Fibroblast of lung (primary cell): ENCODE results near the gene KRTAP22-1. TPM values are rescaled to one million over a fixed set of nuclear protein-coding genes. Genes with fewer than 3 reads are reported as not detected.

Experiments
- DNase-seq, 2 donors: peaks; one replicate each; pipeline versions ENCODE4 v3.0.0 to v3.0.0-alpha.2; 2010; ENCODE audit warnings: low read depth in 2 of 2
- H2AFZ ChIP-seq: 2 replicates; pipeline ENCODE4 v1.5.1; 2012; ENCODE audit warnings: low read length, control low read depth, inconsistent platforms
- H3K27ac ChIP-seq: 2 replicates; pipeline ENCODE4 v1.5.1; 2011; ENCODE audit warnings: low read length, control low read depth; ENCODE audit not compliant: insufficient read depth
- H3K27me3 ChIP-seq: 2 replicates; pipeline ENCODE4 v1.5.1; 2011; ENCODE audit warnings: mild to moderate bottlenecking, low read length; ENCODE audit not compliant: control insufficient read depth, insufficient read depth
- H3K36me3 ChIP-seq: 2 replicates; pipeline ENCODE4 v1.5.1; 2011; ENCODE audit warnings: low read length; ENCODE audit not compliant: control insufficient read depth, insufficient read depth
- H3K4me1 ChIP-seq: 2 replicates; pipeline ENCODE4 v1.5.1; 2011; ENCODE audit warnings: low read length; ENCODE audit not compliant: control insufficient read depth, insufficient read depth; ENCODE audit errors: extremely low read depth
- H3K4me2 ChIP-seq: 2 replicates; pipeline ENCODE4 v1.5.1; 2011; ENCODE audit warnings: low read length, control low read depth; ENCODE audit not compliant: insufficient read depth; ENCODE audit errors: extremely low read depth
- H3K4me3 ChIP-seq, 4 experiments: fragments of 200-600 bp in 1 of 4; sonication (generic) in 1 of 4; replicated peaks in 1 of 4; 2 replicates each; pipeline ENCODE4 v1.5.1; 2011 to 2016; ENCODE audit warnings: low read length in 4 of 4, low read depth in 3 of 4, mild to moderate bottlenecking in 3 of 4, control low read depth in 2 of 4, inconsistent platforms in 1 of 4, mixed read lengths in 1 of 4; ENCODE audit not compliant: insufficient read depth in 1 of 4; ENCODE audit errors: control extremely low read depth in 1 of 4
- H3K79me2 ChIP-seq: 2 replicates; pipeline ENCODE4 v1.5.1; 2012; ENCODE audit warnings: mild to moderate bottlenecking, low read length, inconsistent platforms; ENCODE audit not compliant: control insufficient read depth, insufficient read depth
- H3K9ac ChIP-seq: 2 replicates; pipeline ENCODE4 v1.5.1; 2011; ENCODE audit warnings: mild to moderate bottlenecking, low read length, control low read depth; ENCODE audit not compliant: insufficient read depth
- H3K9me3 ChIP-seq: 2 replicates; pipeline ENCODE4 v1.5.1; 2012; ENCODE audit warnings: low read depth, low read length; ENCODE audit not compliant: control insufficient read depth, insufficient read depth
- H4K20me1 ChIP-seq: 2 replicates; pipeline ENCODE4 v1.5.1; 2011; ENCODE audit warnings: low read length; ENCODE audit not compliant: control insufficient read depth, insufficient read depth; ENCODE audit errors: extremely low read depth
- CTCF ChIP-seq, 2 donors: IDR thresholded peaks in 1 of 2; conservative IDR thresholded peaks in 1 of 2; 1 replicate in 1 of 2; 2 replicates in 1 of 2; pipeline ENCODE4 v1.5.1; 2011 to 2012; ENCODE audit warnings: low read length in 2 of 2, control low read depth in 1 of 2, inconsistent platforms in 1 of 2, low read depth in 1 of 2, mild to moderate bottlenecking in 1 of 2
- EZH2 ChIP-seq: IDR thresholded peaks from 2 replicates; pipeline ENCODE4 v1.5.1; 2012; ENCODE audit warnings: low read length, control low read depth, mild to moderate bottlenecking; ENCODE audit errors: missing control alignments
- polyA plus RNA-seq, 2 donors: library from polyadenylated mRNA; depleted of rRNA in 1 of 2; stranded (reverse) in 1 of 2; unstranded in 1 of 2; fragments of >200 nt; gene quantifications; 2 replicates each; pipeline ENCODE4 v1.2.1, GENCODE V29; 2011 to 2012; ENCODE audit warnings: missing spikeins in 1 of 2
- total RNA-seq: library from RNA; depleted of rRNA; stranded (reverse); fragments of >200 nt; gene quantifications from 2 replicates; pipeline ENCODE4 v1.2.1, GENCODE V29; 2014

Gene KRTAP22-1
- total and polyA plus RNA-seq, 2 donors (not counting 1 experiment from before 2014, with no cell fraction given) = not detected

GRCh38 chr21:30615199-30615598, 14.3 kb downstream of the KRTAP22-1 start:
- no peak overlapping the region for H3K4me3 ChIP-seq
- H2AFZ ChIP-seq = no peak overlapping the region
- TF ChIP-seq CTCF (conservative IDR thresholded peaks at IDR 0.05 in 1 of 2, IDR thresholded peaks at IDR 0.05 in 1 of 2; ENCODE audit: low read depth in 1 of 2, low read length in 2 of 2) (no peak), EZH2 (no peak)
- no peaks in the 10 kb centered on the region for H3K36me3 ChIP-seq
- no peaks in the 10 kb centered on the region for H4K20me1 ChIP-seq
- H3K27me3 ChIP-seq = no peaks in the 10 kb centered on the region
- H3K79me2 ChIP-seq = no peaks in the 10 kb centered on the region
- H3K9ac ChIP-seq = no peak overlapping the region
- no peak for DNase-seq
- H3K4me2 ChIP-seq = no peak overlapping the region
- no peaks in the 10 kb centered on the region for H3K4me1 ChIP-seq
- no peak overlapping the region for H3K27ac ChIP-seq
- no peaks in the 10 kb centered on the region for H3K9me3 ChIP-seq

GRCh38 chr21:30616125-30616524, 15.2 kb downstream of the KRTAP22-1 start, which contains the start of gene KRTAP20-1:
Gene KRTAP20-1, plus strand, starts transcription at chr21:30616425. Its CDS starts 30 bp downstream, at chr21:30616455.
- no peak for DNase-seq
- H2AFZ ChIP-seq = no peak within 1 kb of the TSS
- H3K9ac ChIP-seq = no peak within 1 kb of the TSS

GRCh38 chr21:30620080-30620479, 19.2 kb downstream of the KRTAP22-1 start:
- H2AFZ ChIP-seq = no peak overlapping the region
- H4K20me1 ChIP-seq = no peaks in the 10 kb centered on the region
- H3K4me1 ChIP-seq = no peaks in the 10 kb centered on the region
- H3K79me2 ChIP-seq = no peaks in the 10 kb centered on the region
- H3K4me2 ChIP-seq = no peak overlapping the region
- H3K4me3 ChIP-seq = no peak overlapping the region
- no peaks in the 10 kb centered on the region for H3K9me3 ChIP-seq
- TF ChIP-seq CTCF (conservative IDR thresholded peaks at IDR 0.05 in 1 of 2, IDR thresholded peaks at IDR 0.05 in 1 of 2; ENCODE audit: low read depth in 1 of 2, low read length in 2 of 2) (no peak), EZH2 (no peak)
- H3K27ac ChIP-seq = no peak overlapping the region
- no peak overlapping the region for H3K9ac ChIP-seq
- DNase-seq = no peak
- H3K27me3 ChIP-seq = no peaks in the 10 kb centered on the region
- no peaks in the 10 kb centered on the region for H3K36me3 ChIP-seq

More at GRCh38 chr21:30616125-30616524, 15.2 kb downstream of the KRTAP22-1 start, which contains the start of gene KRTAP20-1:
- H3K79me2 ChIP-seq = no peaks in the 10 kb centered on the region
- H3K27me3 ChIP-seq = no peaks in the 10 kb centered on the region
- H3K9me3 ChIP-seq = no peaks in the 10 kb centered on the region
- H3K4me3 ChIP-seq = no peak within 1 kb of the TSS
- no peaks in the 10 kb centered on the region for H3K4me1 ChIP-seq
- H4K20me1 ChIP-seq = no peaks in the 10 kb centered on the region
- no peak within 1 kb of the TSS for H3K27ac ChIP-seq
- H3K36me3 ChIP-seq = no peaks in the 10 kb centered on the region
- TF ChIP-seq EZH2 (no peak), CTCF (conservative IDR thresholded peaks at IDR 0.05 in 1 of 2, IDR thresholded peaks at IDR 0.05 in 1 of 2; ENCODE audit: low read depth in 1 of 2, low read length in 2 of 2) (no peak)
- no peak within 1 kb of the TSS for H3K4me2 ChIP-seq
